ENCODE measurements around the gene XPR1. TPM values are rescaled to one million over a fixed set of nuclear protein-coding genes. Genes with fewer than 3 reads are reported as not detected.

Gene XPR1
- total and polyA plus RNA-seq, 10 of the 15 experiments (the other 5 are each of a cell fraction or from before 2014, with no cell fraction given), result 1.1 to 33.9 (median 11.3) TPM

DNA sequence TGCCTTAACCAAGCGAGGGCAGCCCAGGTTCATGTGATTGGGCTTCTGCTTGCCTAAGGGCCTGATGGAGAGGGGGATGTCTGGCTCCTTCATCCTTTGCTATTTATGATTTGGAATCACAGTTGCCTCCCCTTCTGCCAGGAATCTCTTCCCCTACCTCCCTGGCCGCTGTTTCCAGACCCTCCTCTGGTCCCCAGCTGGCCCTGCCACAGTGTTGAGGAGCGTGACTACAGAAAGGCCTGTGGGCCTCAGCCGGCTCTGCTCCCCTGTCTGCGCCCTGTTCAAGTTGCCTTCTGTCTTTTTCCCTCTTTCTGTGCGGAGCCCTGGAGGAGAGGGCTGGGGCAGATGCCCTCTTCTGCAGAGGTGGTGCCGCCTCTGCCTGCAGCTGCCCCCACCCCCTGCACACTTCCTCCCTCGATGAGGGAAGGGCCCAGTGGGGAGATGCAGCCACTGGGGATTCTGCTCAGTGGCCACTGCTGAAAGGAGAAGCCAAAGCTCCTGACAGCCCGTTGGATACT is 287.4 kb downstream of the XPR1 start (continued):
- TF ChIP-seq STAT3 (IDR thresholded peaks at IDR 0.05; ENCODE audit: low read depth, low read length) (no peak), MXI1 (IDR thresholded peaks at IDR 0.05; ENCODE audit: low read depth, low read length) (no peak)
- TF ChIP-seq, protein P1, sequence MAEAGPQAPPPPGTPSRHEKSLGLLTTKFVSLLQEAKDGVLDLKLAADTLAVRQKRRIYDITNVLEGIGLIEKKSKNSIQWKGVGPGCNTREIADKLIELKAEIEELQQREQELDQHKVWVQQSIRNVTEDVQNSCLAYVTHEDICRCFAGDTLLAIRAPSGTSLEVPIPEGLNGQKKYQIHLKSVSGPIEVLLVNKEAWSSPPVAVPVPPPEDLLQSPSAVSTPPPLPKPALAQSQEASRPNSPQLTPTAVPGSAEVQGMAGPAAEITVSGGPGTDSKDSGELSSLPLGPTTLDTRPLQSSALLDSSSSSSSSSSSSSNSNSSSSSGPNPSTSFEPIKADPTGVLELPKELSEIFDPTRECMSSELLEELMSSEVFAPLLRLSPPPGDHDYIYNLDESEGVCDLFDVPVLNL (IDR thresholded peaks at IDR 0.05; ENCODE audit: low read depth, low read length), result no peak

DNA sequence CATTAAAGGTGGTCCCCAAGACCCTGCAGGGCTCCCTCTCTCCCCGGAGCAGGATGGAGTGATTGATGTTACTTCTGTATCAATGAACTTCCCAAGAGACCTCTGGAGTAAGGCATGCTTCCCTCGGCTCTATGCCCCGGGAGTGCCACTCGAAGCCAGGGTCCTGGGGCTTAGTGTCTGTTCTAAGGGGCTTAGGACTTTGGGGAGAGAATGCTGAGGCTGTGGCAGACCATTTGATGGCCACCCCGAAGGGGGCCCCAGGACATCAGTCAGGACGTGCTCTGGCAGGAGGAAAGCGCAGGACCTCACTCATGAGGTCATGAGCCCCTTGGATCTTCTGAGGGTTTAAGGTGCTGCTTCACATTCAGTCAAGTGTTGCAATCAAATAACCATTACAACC is 288.4 kb downstream of the XPR1 start:
- H3K4me1 ChIP-seq (ENCODE audit: control insufficient read depth, insufficient read depth, low read length), result peaks cover 9% of the 10 kb centered on the region
- H4K20me1 ChIP-seq (ENCODE audit: control insufficient read depth, insufficient read depth), result no peaks in the 10 kb centered on the region
- H3K9me3 ChIP-seq (replicated peaks; ENCODE audit: control insufficient read depth, insufficient read depth, low read length), result no peaks in the 10 kb centered on the region
- WGBS (ENCODE audit: insufficient coverage, insufficient replicate concordance, low lambda C conversion rate, missing lambda C conversion rate), result 66% methylated on average over 7 of the region's 7 CpGs
- no peaks in the 10 kb centered on the region for H3K79me2 ChIP-seq (ENCODE audit: control insufficient read depth, insufficient read depth, low read length)
- H3K4me3 ChIP-seq, result no peak overlapping the region
- RAD21 ChIA-PET (ENCODE audit: unreplicated experiment), result interaction anchor here (0.6 to 16.7 kb wide), 25 partner anchors 8 to 404 kb away, joined by 3 to 215 read pairs (median 4); partner anchors contain the start of genes KIAA1614 and MR1
- SMC1A ChIA-PET (ENCODE audit: uncharacterized antibody, unreplicated experiment), result interaction anchor here (0.9 to 19.3 kb wide), 17 partner anchors 11 to 247 kb away, joined by 3 to 304 read pairs (median 4); no protein-coding TSS in a partner anchor
- H3K9ac ChIP-seq (ENCODE audit: control insufficient read depth, insufficient read depth, low read length), result no peak overlapping the region
- BruUV-seq (replicated peaks), result no TSS peak
- intact Hi-C loops (cut with micrococcal nuclease; ENCODE audit: unreplicated experiment), result loop anchor here (1.0 kb wide), 1 partner anchor 38 kb away; no protein-coding TSS in a partner anchor
- FAIRE-seq (no peak), DNase-seq (ENCODE audit: low read depth, low spot score) (no peak), ATAC-seq (no peak)
- peaks cover 0 to 3% of the 10 kb centered on the region in 2 experiments; a peak in 1 of 4 replicates for H3K27me3 ChIP-seq (replicated peaks in 1 of 2; ENCODE audit: control insufficient read depth in 2 of 2, insufficient read depth in 2 of 2, low read length in 1 of 2)
- CTCF ChIA-PET, result interaction anchor here (0.6 to 19.8 kb wide), 17 partner anchors 8 to 405 kb away, joined by 3 to 344 read pairs (median 5); no protein-coding TSS in a partner anchor
- no peaks in the 10 kb centered on the region for H3K36me3 ChIP-seq (ENCODE audit: control insufficient read depth in 2 of 2, insufficient read depth in 2 of 2, low read length in 1 of 2)
- in situ Hi-C loops (cut with MboI), result no loop called here
- no peak overlapping the region for H2AFZ ChIP-seq (ENCODE audit: control insufficient read depth, low read depth, low read length)
- no peak overlapping the region for H3K4me2 ChIP-seq (ENCODE audit: control insufficient read depth, insufficient read depth)
- POLR2A ChIA-PET, result interaction anchor here (0.9 kb wide), 1 partner anchor 404 kb away, joined by 3 read pairs; no protein-coding TSS in a partner anchor
- H3K27ac ChIP-seq (ENCODE audit: control insufficient read depth, insufficient read depth), result no peak overlapping the region
- TF ChIP-seq, protein P2, sequence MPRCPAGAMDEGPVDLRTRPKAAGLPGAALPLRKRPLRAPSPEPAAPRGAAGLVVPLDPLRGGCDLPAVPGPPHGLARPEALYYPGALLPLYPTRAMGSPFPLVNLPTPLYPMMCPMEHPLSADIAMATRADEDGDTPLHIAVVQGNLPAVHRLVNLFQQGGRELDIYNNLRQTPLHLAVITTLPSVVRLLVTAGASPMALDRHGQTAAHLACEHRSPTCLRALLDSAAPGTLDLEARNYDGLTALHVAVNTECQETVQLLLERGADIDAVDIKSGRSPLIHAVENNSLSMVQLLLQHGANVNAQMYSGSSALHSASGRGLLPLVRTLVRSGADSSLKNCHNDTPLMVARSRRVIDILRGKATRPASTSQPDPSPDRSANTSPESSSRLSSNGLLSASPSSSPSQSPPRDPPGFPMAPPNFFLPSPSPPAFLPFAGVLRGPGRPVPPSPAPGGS (IDR thresholded peaks at IDR 0.05; ENCODE audit: borderline replicate concordance, insufficient read depth, low read depth, low read length, poor library complexity, severe bottlenecking), result no peak
- TF ChIP-seq MEF2B (IDR thresholded peaks at IDR 0.05; ENCODE audit: partially characterized antibody, poor library complexity, severe bottlenecking), result no peak
- TF ChIP-seq, protein P3, sequence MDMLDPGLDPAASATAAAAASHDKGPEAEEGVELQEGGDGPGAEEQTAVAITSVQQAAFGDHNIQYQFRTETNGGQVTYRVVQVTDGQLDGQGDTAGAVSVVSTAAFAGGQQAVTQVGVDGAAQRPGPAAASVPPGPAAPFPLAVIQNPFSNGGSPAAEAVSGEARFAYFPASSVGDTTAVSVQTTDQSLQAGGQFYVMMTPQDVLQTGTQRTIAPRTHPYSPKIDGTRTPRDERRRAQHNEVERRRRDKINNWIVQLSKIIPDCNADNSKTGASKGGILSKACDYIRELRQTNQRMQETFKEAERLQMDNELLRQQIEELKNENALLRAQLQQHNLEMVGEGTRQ (IDR thresholded peaks at IDR 0.05; ENCODE audit: borderline replicate concordance, low read depth, low read length), result no peak
- TF ChIP-seq BHLHE40 (IDR thresholded peaks at IDR 0.05; ENCODE audit: borderline replicate concordance in 1 of 2, low read depth in 2 of 2, low read length in 1 of 2), result no peak
- no peak for TF ChIP-seq RELA (IDR thresholded peaks at IDR 0.05; ENCODE audit: borderline replicate concordance, partially characterized antibody)
- TF ChIP-seq SPI1 (IDR thresholded peaks at IDR 0.05; ENCODE audit: borderline replicate concordance, insufficient read depth, low read depth, low read length), result no peak
- TF ChIP-seq, protein P4, sequence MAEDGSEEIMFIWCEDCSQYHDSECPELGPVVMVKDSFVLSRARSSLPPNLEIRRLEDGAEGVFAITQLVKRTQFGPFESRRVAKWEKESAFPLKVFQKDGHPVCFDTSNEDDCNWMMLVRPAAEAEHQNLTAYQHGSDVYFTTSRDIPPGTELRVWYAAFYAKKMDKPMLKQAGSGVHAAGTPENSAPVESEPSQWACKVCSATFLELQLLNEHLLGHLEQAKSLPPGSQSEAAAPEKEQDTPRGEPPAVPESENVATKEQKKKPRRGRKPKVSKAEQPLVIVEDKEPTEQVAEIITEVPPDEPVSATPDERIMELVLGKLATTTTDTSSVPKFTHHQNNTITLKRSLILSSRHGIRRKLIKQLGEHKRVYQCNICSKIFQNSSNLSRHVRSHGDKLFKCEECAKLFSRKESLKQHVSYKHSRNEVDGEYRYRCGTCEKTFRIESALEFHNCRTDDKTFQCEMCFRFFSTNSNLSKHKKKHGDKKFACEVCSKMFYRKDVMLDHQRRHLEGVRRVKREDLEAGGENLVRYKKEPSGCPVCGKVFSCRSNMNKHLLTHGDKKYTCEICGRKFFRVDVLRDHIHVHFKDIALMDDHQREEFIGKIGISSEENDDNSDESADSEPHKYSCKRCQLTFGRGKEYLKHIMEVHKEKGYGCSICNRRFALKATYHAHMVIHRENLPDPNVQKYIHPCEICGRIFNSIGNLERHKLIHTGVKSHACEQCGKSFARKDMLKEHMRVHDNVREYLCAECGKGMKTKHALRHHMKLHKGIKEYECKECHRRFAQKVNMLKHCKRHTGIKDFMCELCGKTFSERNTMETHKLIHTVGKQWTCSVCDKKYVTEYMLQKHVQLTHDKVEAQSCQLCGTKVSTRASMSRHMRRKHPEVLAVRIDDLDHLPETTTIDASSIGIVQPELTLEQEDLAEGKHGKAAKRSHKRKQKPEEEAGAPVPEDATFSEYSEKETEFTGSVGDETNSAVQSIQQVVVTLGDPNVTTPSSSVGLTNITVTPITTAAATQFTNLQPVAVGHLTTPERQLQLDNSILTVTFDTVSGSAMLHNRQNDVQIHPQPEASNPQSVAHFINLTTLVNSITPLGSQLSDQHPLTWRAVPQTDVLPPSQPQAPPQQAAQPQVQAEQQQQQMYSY (CRISPR knock-in tag; IDR thresholded peaks at IDR 0.05), result no peak
- TF ChIP-seq CBX5 (IDR thresholded peaks at IDR 0.05; ENCODE audit: low read depth), result no peak
